ENCODE data around the gene DACT2. TPM values are rescaled to one million over a fixed set of nuclear protein-coding genes. Genes with fewer than 3 reads are reported as not detected.

The DACT2 gene
- total and polyA plus RNA-seq, 2 of the 8 experiments (the other 6 are each of a cell fraction or from before 2014, with no cell fraction given), result 2.9 to 3.1 TPM

GRCh38 chr6:168305096-168305749 lies 14.4 kb downstream of the DACT2 start:
- no peak overlapping the region for H3K27ac ChIP-seq (ENCODE audit: low read depth, low read length)

More at GRCh38 chr6:168305096-168305749, 14.4 kb downstream of the DACT2 start:
- ChIA-PET POLR2A (ENCODE audit: partially characterized antibody) (interaction anchor here (1.0 to 2.1 kb wide), 2 partner anchors 15 to 27 kb away, joined by 3 to 7 read pairs; partner anchors contain the start of gene DACT2), CTCF (ENCODE audit: partially characterized antibody) (interaction anchor here (0.8 to 2.2 kb wide), 4 partner anchors 10 to 83 kb away, joined by 3 to 8 read pairs (median 4); no protein-coding TSS in a partner anchor)
- FAIRE-seq, result no peak
- no peak overlapping the region for H4K5ac ChIP-seq (ENCODE audit: insufficient read length, low read depth, low read length)
- H3K9me3 ChIP-seq (ENCODE audit: insufficient read depth in 2 of 2, low read depth in 1 of 2, low read length in 1 of 2), result no peaks in the 10 kb centered on the region
- no peak overlapping the region for H2AFZ ChIP-seq (ENCODE audit: low read length)
- H3K4me3 ChIP-seq (ENCODE audit: extremely low read depth in 1 of 4, insufficient read depth in 2 of 4, low read depth in 3 of 4, low read length in 4 of 4), result no peak overlapping the region
- H3K23me2 ChIP-seq (ENCODE audit: low read depth, low read length), result no peaks in the 10 kb centered on the region
- no peak overlapping the region for H2BK15ac ChIP-seq (ENCODE audit: low read length)
- peaks cover 0 to 8% (median 0%) of the 10 kb centered on the region in 4 experiments; a peak in 2 of 8 replicates for H3K36me3 ChIP-seq (ENCODE audit: control insufficient read depth in 2 of 4, insufficient read depth in 4 of 4, low read length in 3 of 4)
- 0 out of 2 replicates have a peak overlapping the region, but pooled peaks have one; percentile 27 for H2BK12ac ChIP-seq (ENCODE audit: low read depth, low read length)
- H2AK5ac ChIP-seq (ENCODE audit: low read depth, low read length), result no peak overlapping the region
- peak overlapping the region; percentile 31 for H4K91ac ChIP-seq (replicated peaks; ENCODE audit: insufficient read length, low read length)
- H3K79me1 ChIP-seq (ENCODE audit: low read depth, low read length), result no peaks in the 10 kb centered on the region
- H4K20me1 ChIP-seq (replicated peaks in 1 of 2; ENCODE audit: control insufficient read depth in 1 of 2, insufficient read depth in 2 of 2, low read length in 2 of 2), result no peaks in the 10 kb centered on the region
- H3K9ac ChIP-seq (replicated peaks in 1 of 4; ENCODE audit: extremely low read depth in 1 of 4, low read depth in 3 of 4, low read length in 3 of 4), result no peak overlapping the region
- no peak overlapping the region for H3K4ac ChIP-seq (replicated peaks; ENCODE audit: insufficient read length, low read depth, low read length)
- WGBS, 2 experiments (ENCODE audit: extremely low coverage in 1 of 2, insufficient coverage in 1 of 2, insufficient read length in 1 of 2, insufficient replicate concordance in 2 of 2, low coverage in 1 of 2, low lambda C conversion rate in 2 of 2, missing lambda C conversion rate in 1 of 2), result 81% methylated on average over 20 of the region's 20 CpGs; no CpG with 5 or more reads in 1 of the 2 experiments
- no peak overlapping the region for H3K23ac ChIP-seq (ENCODE audit: insufficient read length)
- no peak overlapping the region for H3K4me2 ChIP-seq (ENCODE audit: insufficient read depth in 1 of 2, low read depth in 2 of 2, low read length in 2 of 2)
- H2BK5ac ChIP-seq (ENCODE audit: low read depth, low read length), result no peak overlapping the region
- H3K56ac ChIP-seq (replicated peaks; ENCODE audit: insufficient read length, low read depth, low read length), result no peak overlapping the region
- H3K14ac ChIP-seq (ENCODE audit: insufficient read length), result no peak overlapping the region
- H3K79me2 ChIP-seq (ENCODE audit: control insufficient read depth in 1 of 2, insufficient read depth in 2 of 2, low read length in 2 of 2), result no peaks in the 10 kb centered on the region
- H3K4me1 ChIP-seq (replicated peaks in 1 of 4; ENCODE audit: control insufficient read depth in 3 of 4, insufficient read depth in 4 of 4, low read length in 3 of 4), result peaks cover 4 to 14% (median 8%) of the 10 kb centered on the region in 4 experiments
- TF ChIP-seq SIN3A (conservative IDR thresholded peaks at IDR 0.05 in 1 of 2, IDR thresholded peaks at IDR 0.05 in 1 of 2; ENCODE audit: low read depth in 1 of 2, low read length in 2 of 2), result no peak
- TF ChIP-seq RXRA (IDR thresholded peaks at IDR 0.05; ENCODE audit: insufficient read depth, low read depth, low read length), result no peak
- TF ChIP-seq RNF2 (IDR thresholded peaks at IDR 0.05; ENCODE audit: borderline replicate concordance, low read depth, low read length, missing control alignments, poor library complexity, severe bottlenecking), result no peak
- TF ChIP-seq RFX5 (IDR thresholded peaks at IDR 0.05; ENCODE audit: borderline replicate concordance, low read depth, low read length), result no peak
- no peak for TF ChIP-seq CBX5 (IDR thresholded peaks at IDR 0.05; ENCODE audit: low read depth, low read length)
- TF ChIP-seq SRF (IDR thresholded peaks at IDR 0.05; ENCODE audit: low read depth, low read length), result no peak
- no peak for TF ChIP-seq TBP (IDR thresholded peaks at IDR 0.05; ENCODE audit: low read depth, low read length)
- TF ChIP-seq CBX8 (IDR thresholded peaks at IDR 0.05; ENCODE audit: borderline replicate concordance, low read depth, low read length), result no peak
- DNase-seq (ENCODE audit: low read depth in 1 of 2, low spot score in 2 of 2), result no peak
- H4K8ac ChIP-seq (ENCODE audit: extremely low read depth, insufficient read depth, low read length), result no peak overlapping the region
- H3K18ac ChIP-seq (ENCODE audit: extremely low read depth, low read length), result no peak overlapping the region
- no peak overlapping the region for H2BK120ac ChIP-seq (replicated peaks; ENCODE audit: low read depth, low read length)
- no peak overlapping the region; the same call in 1 of the 2 replicates for H2BK20ac ChIP-seq (ENCODE audit: low read length)
- H3K27me3 ChIP-seq (replicated peaks in 1 of 4; ENCODE audit: control insufficient read depth in 3 of 4, extremely low read depth in 1 of 4, insufficient read depth in 3 of 4, low read length in 3 of 4), result peaks cover 0 to 9% (median 4%) of the 10 kb centered on the region in 4 experiments; a peak in 6 of 7 replicates
